ENCODE data around the gene PLEKHH3. TPM values are rescaled to one million over a fixed set of nuclear protein-coding genes. Genes with fewer than 3 reads are reported as not detected.

The PLEKHH3 gene
- total and polyA plus RNA-seq, 8 donors: 22.5 to 55.5 (median 35.0) TPM

DNA sequence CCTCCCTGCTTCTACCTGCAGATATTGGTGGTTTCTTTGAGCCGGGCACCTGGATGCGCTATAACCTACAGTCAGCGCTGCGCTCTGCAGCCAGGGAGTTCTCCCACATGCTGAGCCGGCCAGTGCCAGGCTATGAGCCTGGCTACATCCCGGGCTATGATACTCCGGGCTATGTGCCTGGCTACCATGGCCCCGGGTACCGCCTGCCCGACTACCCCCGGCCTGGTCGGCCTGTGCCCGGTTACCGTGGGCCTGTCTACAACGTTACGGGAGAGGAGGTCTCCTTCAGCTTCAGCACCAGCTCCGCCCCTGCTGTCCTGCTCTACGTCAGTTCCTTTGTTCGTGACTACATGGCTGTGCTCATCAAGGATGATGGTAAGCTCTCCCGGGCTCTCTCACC, 18.7 kb upstream of the PLEKHH3 start:
- Histone ChIP-seq H3K36me3 (peaks cover 0 to 53% of the 10 kb centered on the region in 2 donors), H3K27me3 (no peaks in the 10 kb centered on the region), H3K9me3 (no peaks in the 10 kb centered on the region), H3K4me1 (no peaks in the 10 kb centered on the region), H3K27ac (no peak overlapping the region), H3K4me3 (no peak overlapping the region)
- TF ChIP-seq CTCF (IDR thresholded peaks at IDR 0.05): no peak
- DNase-seq (peak in 1 of 4 donors; percentile 12), ATAC-seq (no peak)
- intact Hi-C loops (cut with DNase I): no loop called here

- no peak for TF ChIP-seq CTCF (IDR thresholded peaks at IDR 0.05)
- H3K36me3 ChIP-seq: peaks cover 0 to 43% of the 10 kb centered on the region in 2 donors
- H3K27ac ChIP-seq: no peak overlapping the region
- ATAC-seq (no peak), DNase-seq (peak in 1 of 4 donors; percentile 14)
- H3K4me3 ChIP-seq: no peak overlapping the region
- intact Hi-C loops (cut with DNase I): no loop called here
- no peaks in the 10 kb centered on the region for H3K27me3 ChIP-seq
- H3K4me1 ChIP-seq: no peaks in the 10 kb centered on the region
- H3K9me3 ChIP-seq: no peaks in the 10 kb centered on the region
Measured at GRCh38 chr17:42694524-42694923, 17.7 kb upstream of the PLEKHH3 start.

GRCh38 chr17:42692489-42692888, 15.7 kb upstream of the PLEKHH3 start:
- Histone ChIP-seq H3K36me3 (peaks cover 0 to 37% of the 10 kb centered on the region in 2 donors), H3K4me3 (no peak overlapping the region), H3K27me3 (no peaks in the 10 kb centered on the region), H3K27ac (no peak overlapping the region), H3K9me3 (no peaks in the 10 kb centered on the region), H3K4me1 (no peaks in the 10 kb centered on the region)
- DNase-seq: no peak
- ATAC-seq: no peak
- intact Hi-C loops (cut with DNase I): no loop called here
- TF ChIP-seq CTCF (IDR thresholded peaks at IDR 0.05): no peak

- Histone ChIP-seq H3K27ac (no peak overlapping the region), H3K4me1 (no peaks in the 10 kb centered on the region), H3K9me3 (no peaks in the 10 kb centered on the region), H3K4me3 (no peak overlapping the region), H3K27me3 (no peaks in the 10 kb centered on the region), H3K36me3 (peaks cover 0 to 23% of the 10 kb centered on the region in 2 donors)
- no peak for ATAC-seq
- no peak for TF ChIP-seq CTCF (IDR thresholded peaks at IDR 0.05)
- DNase-seq: no peak
- intact Hi-C loops (cut with DNase I): no loop called here
Measured at GRCh38 chr17:42691021-42691545, 14.3 kb upstream of the PLEKHH3 start.

- Histone ChIP-seq H3K9me3 (no peaks in the 10 kb centered on the region), H3K27ac (no peak overlapping the region), H3K4me1 (no peaks in the 10 kb centered on the region), H3K27me3 (no peaks in the 10 kb centered on the region), H3K4me3 (no peak overlapping the region), H3K36me3 (peaks cover 0 to 19% of the 10 kb centered on the region in 2 donors)
- TF ChIP-seq CTCF (IDR thresholded peaks at IDR 0.05): no peak
- intact Hi-C loops (cut with DNase I): no loop called here
- DNase-seq (no peak), ATAC-seq (no peak)
Measured at GRCh38 chr17:42690596-42690995, 13.8 kb upstream of the PLEKHH3 start.
